Measurements from ENCODE around the gene CD151.

- TF ChIP-seq, protein P1, sequence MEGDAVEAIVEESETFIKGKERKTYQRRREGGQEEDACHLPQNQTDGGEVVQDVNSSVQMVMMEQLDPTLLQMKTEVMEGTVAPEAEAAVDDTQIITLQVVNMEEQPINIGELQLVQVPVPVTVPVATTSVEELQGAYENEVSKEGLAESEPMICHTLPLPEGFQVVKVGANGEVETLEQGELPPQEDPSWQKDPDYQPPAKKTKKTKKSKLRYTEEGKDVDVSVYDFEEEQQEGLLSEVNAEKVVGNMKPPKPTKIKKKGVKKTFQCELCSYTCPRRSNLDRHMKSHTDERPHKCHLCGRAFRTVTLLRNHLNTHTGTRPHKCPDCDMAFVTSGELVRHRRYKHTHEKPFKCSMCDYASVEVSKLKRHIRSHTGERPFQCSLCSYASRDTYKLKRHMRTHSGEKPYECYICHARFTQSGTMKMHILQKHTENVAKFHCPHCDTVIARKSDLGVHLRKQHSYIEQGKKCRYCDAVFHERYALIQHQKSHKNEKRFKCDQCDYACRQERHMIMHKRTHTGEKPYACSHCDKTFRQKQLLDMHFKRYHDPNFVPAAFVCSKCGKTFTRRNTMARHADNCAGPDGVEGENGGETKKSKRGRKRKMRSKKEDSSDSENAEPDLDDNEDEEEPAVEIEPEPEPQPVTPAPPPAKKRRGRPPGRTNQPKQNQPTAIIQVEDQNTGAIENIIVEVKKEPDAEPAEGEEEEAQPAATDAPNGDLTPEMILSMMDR (conservative IDR thresholded peaks at IDR 0.05; ENCODE audit: low read depth, low read length) = no peak
- no peak for TF ChIP-seq EZH2 (IDR thresholded peaks at IDR 0.05; ENCODE audit: borderline replicate concordance, low read depth, low read length, poor library complexity, severe bottlenecking)
Measured at GRCh38 chr11:849951-850774, 17.4 kb downstream of the CD151 start.
